ENCODE data around the gene SOCS6.

GRCh38 chr18:70250781-70251180 is 38.1 kb upstream of the SOCS6 start:
- TF ChIP-seq CTCF (IDR thresholded peaks at IDR 0.05; ENCODE audit: borderline replicate concordance, extremely low read depth, low read length, poor library complexity, severe bottlenecking), result no peak
- no peak for TF ChIP-seq EZH2 (IDR thresholded peaks at IDR 0.05; ENCODE audit: borderline replicate concordance, low read depth, low read length, severe bottlenecking)

Data from DND-41 (cell line).